GM12865 (cell line): Measurements from ENCODE around the gene ZDHHC13.

ENCODE experiments used
- DNase-seq: peaks from one replicate; pipeline ENCODE4 v3.0.0; 2010; ENCODE audit warnings: low read depth
- H3K4me3 ChIP-seq: 2 replicates; pipeline ENCODE4 v1.5.1; 2011; ENCODE audit warnings: mild to moderate bottlenecking, low read depth, low read length, control low read depth
- CTCF ChIP-seq: IDR thresholded peaks from 2 replicates; pipeline ENCODE4 v1.5.1; 2011; ENCODE audit warnings: low read length, control low read depth, low read depth, inconsistent platforms; ENCODE audit not compliant: insufficient read depth; ENCODE audit errors: missing control alignments

Gene ZDHHC13

GRCh38 chr11:19194620-19195308 is 77.8 kb downstream of the ZDHHC13 start:
- H3K4me3 ChIP-seq, result no peak overlapping the region
- no peak for DNase-seq
- TF ChIP-seq CTCF, result no peak

- no peak overlapping the region for H3K4me3 ChIP-seq
- no peak for DNase-seq
- TF ChIP-seq CTCF, result no peak
These were observed 79.5 kb downstream of the ZDHHC13 start for GRCh38 chr11:19196432-19196831.

GRCh38 chr11:19199048-19199447 is 82.1 kb downstream of the ZDHHC13 start:
- TF ChIP-seq CTCF, result no peak
- no peak overlapping the region for H3K4me3 ChIP-seq
- no peak for DNase-seq

GRCh38 chr11:19199771-19200170 is 82.8 kb downstream of the ZDHHC13 start:
- H3K4me3 ChIP-seq, result no peak overlapping the region
- no peak for TF ChIP-seq CTCF
- DNase-seq, result no peak

- no peak overlapping the region for H3K4me3 ChIP-seq
- no peak for TF ChIP-seq CTCF
- DNase-seq, result no peak
These were observed 83.6 kb downstream of the ZDHHC13 start for GRCh38 chr11:19200410-19201201.

GRCh38 chr11:19201737-19202605 is 85.0 kb downstream of the ZDHHC13 start, which contains the start of gene CSRP3:
Gene CSRP3, minus strand, starts transcription at chr11:19201983. Its CDS starts 9,535 bp downstream, at chr11:19192448.
- DNase-seq, result no peak
- TF ChIP-seq CTCF, result no peak
- no peak within 1 kb of the TSS for H3K4me3 ChIP-seq
